Endothelial cell of umbilical vein (primary cell): ENCODE measurements around the gene E2F2. TPM values are rescaled to one million over a fixed set of nuclear protein-coding genes. Genes with fewer than 3 reads are reported as not detected.

Experiments
- BruUV-seq: library from RNA; stranded (reverse); fragments of 400-500 nt; replicated peaks from 2 replicates; lab custom pipeline; 2021; lab: Mats Ljungman, UMichigan
- CTCF ChIA-PET: fragments of 300-600, 350-600 bp; sonication (Branson Sonifier 250); formaldehyde crosslinking; loops from one replicate; lab custom pipeline; 2021; ENCODE audit warnings: antibody characterized with exemption, inconsistent platforms; lab: Charles Lee
- POLR2A ChIA-PET: fragments of 300-600, 350-600 bp; sonication (Branson Sonifier 250); formaldehyde crosslinking; loops from one replicate; lab custom pipeline; 2021; ENCODE audit warnings: antibody characterized with exemption, inconsistent platforms; lab: Charles Lee
- DNase-seq: peaks from one replicate; pipeline ENCODE4 v3.0.0-alpha.2; 2011; ENCODE audit warnings: low read depth, low spot score
- FAIRE-seq: peaks from 2 replicates; lab custom pipeline; 2011; peaks lifted over from hg19 to GRCh38; lab: Jason Lieb, UNC
- H2AFZ ChIP-seq: 2 replicates; pipeline ENCODE4 v1.6.0; 2012; ENCODE audit warnings: low read depth, low read length, control low read depth, inconsistent platforms
- H3K27ac ChIP-seq: 2 replicates; pipeline ENCODE4 v1.5.1; 2011; ENCODE audit warnings: low read depth, mild to moderate bottlenecking, control low read depth, low read length, moderate library complexity; ENCODE audit not compliant: insufficient read depth
- H3K27me3 ChIP-seq, 2 experiments: 2 replicates each; pipeline versions ENCODE4 v1.6.0 to v1.6.1; 2011; ENCODE audit warnings: low read length in 2 of 2, mixed read lengths in 1 of 2; ENCODE audit not compliant: control insufficient read depth in 2 of 2, insufficient read depth in 2 of 2
- H3K36me3 ChIP-seq, 2 experiments: 2 replicates in 1 of 2; 3 replicates in 1 of 2; pipeline ENCODE4 v1.5.1; 2011; ENCODE audit warnings: low read length in 2 of 2, mild to moderate bottlenecking in 1 of 2, moderate library complexity in 1 of 2; ENCODE audit not compliant: control insufficient read depth in 2 of 2, insufficient read depth in 2 of 2; ENCODE audit errors: extremely low read depth in 1 of 2
- H3K4me1 ChIP-seq: 3 replicates; pipeline ENCODE4 v1.5.1; 2011; ENCODE audit warnings: mild to moderate bottlenecking, low read length; ENCODE audit not compliant: control insufficient read depth, insufficient read depth; ENCODE audit errors: extremely low read depth
- H3K4me2 ChIP-seq: 2 replicates; pipeline ENCODE4 v1.6.1; 2011; ENCODE audit warnings: low read length, control low read depth, mixed read lengths; ENCODE audit not compliant: insufficient read depth
- H3K4me3 ChIP-seq, 3 experiments: fragments of 200-600 bp in 1 of 3; sonication (generic), shearing (Covaris generic) in 1 of 3; replicated peaks in 1 of 3; 2 replicates each; pipeline ENCODE4 v1.5.1; 2011 to 2016; ENCODE audit warnings: control low read depth in 3 of 3, low read length in 3 of 3, mild to moderate bottlenecking in 2 of 3, inconsistent platforms in 1 of 3, low read depth in 1 of 3, moderate library complexity in 1 of 3; ENCODE audit not compliant: insufficient read depth in 1 of 3
- H3K79me2 ChIP-seq: 2 replicates; pipeline ENCODE4 v1.6.0; 2012; ENCODE audit warnings: low read length, inconsistent platforms; ENCODE audit not compliant: control insufficient read depth, insufficient read depth
- H3K9ac ChIP-seq: replicated peaks from 2 replicates; pipeline ENCODE3; 2011; ENCODE audit warnings: low read length, control low read depth; ENCODE audit not compliant: insufficient read depth; ENCODE audit errors: extremely low read depth
- H3K9me1 ChIP-seq: replicated peaks from 3 replicates; pipeline ENCODE4 v1.6.0; 2011; ENCODE audit warnings: mild to moderate bottlenecking, low read length; ENCODE audit not compliant: control insufficient read depth, insufficient read depth; ENCODE audit errors: extremely low read depth
- H3K9me3 ChIP-seq: replicated peaks from 2 replicates; pipeline ENCODE4 v1.5.1; 2012; ENCODE audit warnings: low read length, inconsistent platforms; ENCODE audit not compliant: control insufficient read depth, insufficient read depth
- H4K20me1 ChIP-seq: replicated peaks from 2 replicates; pipeline ENCODE3; 2011; ENCODE audit warnings: mild to moderate bottlenecking, low read length; ENCODE audit not compliant: control insufficient read depth, insufficient read depth; ENCODE audit errors: extremely low read depth
- EZH2 ChIP-seq: IDR thresholded peaks from 2 replicates; pipeline ENCODE4 v1.6.1; 2012; ENCODE audit warnings: borderline replicate concordance, low read depth, mild to moderate bottlenecking, moderate library complexity, low read length, inconsistent platforms; ENCODE audit not compliant: severe bottlenecking
- FOS ChIP-seq: IDR thresholded peaks from 2 replicates; pipeline ENCODE4 v1.6.1; 2011; ENCODE audit warnings: mild to moderate bottlenecking, low read length, moderate library complexity, borderline replicate concordance; ENCODE audit not compliant: insufficient read depth
- GATA2 ChIP-seq: IDR thresholded peaks from 2 replicates; pipeline ENCODE4 v1.7.0; 2011; ENCODE audit warnings: low read depth, mild to moderate bottlenecking, moderate library complexity, mixed read lengths, low read length; ENCODE audit not compliant: insufficient read length, insufficient read depth
- JUN ChIP-seq: IDR thresholded peaks from 2 replicates; pipeline ENCODE4 v1.6.1; 2011; ENCODE audit warnings: borderline replicate concordance, low read depth; ENCODE audit not compliant: insufficient read length, insufficient read depth
- MYC ChIP-seq: IDR thresholded peaks from one replicate; pipeline ENCODE4 v1.6.1; 2011; ENCODE audit warnings: mild to moderate bottlenecking, low read depth, low read length
- POLR2A ChIP-seq: IDR thresholded peaks from 2 replicates; pipeline ENCODE4 v1.6.1; 2012; ENCODE audit warnings: low read depth, mild to moderate bottlenecking, control low read depth, low read length
- POLR2AphosphoS5 ChIP-seq: IDR thresholded peaks from 2 replicates; pipeline ENCODE4 v1.6.1; 2012; ENCODE audit warnings: low read depth, mild to moderate bottlenecking, control low read depth, low read length, moderate library complexity; ENCODE audit not compliant: insufficient read depth
- dilution Hi-C: fragments of 300-500 bp; cut with MboI; formaldehyde crosslinking; loops from one replicate; pipeline ENCODE4 v1.15.0; 2019; ENCODE audit warnings: low sequenced_read_pairs; ENCODE audit not compliant: extremely low pct_ligation_motif_present
- intact Hi-C: fragments of 100-400 bp; cut with micrococcal nuclease; formaldehyde crosslinking; loops from one replicate; pipeline ENCODE4 v1.10.0; 2022
- polyA plus RNA-seq, 4 experiments: library from polyadenylated mRNA; depleted of rRNA in 3 of 4; stranded (reverse) in 3 of 4; unstranded in 1 of 4; fragments of >200 nt; gene quantifications; 2 replicates each; pipeline versions ENCODE4 v1.2.1 to v1.2.3, GENCODE V29; 2011 to 2012; ENCODE audit warnings: missing spikeins in 1 of 4
- total RNA-seq: library from RNA; stranded (reverse); gene quantifications from 2 replicates; pipeline ENCODE4 v1.2.3, GENCODE V29; 2021
- TF ChIP-seq, protein P1 (sequence below): IDR thresholded peaks from 2 replicates; pipeline ENCODE4 v1.6.1; 2011; ENCODE audit not compliant: insufficient read depth, insufficient read length
- TF ChIP-seq, protein P2 (sequence below), 2 donors: IDR thresholded peaks; 1 replicate in 1 of 2; 2 replicates in 1 of 2; pipeline ENCODE4 v1.5.1; 2011; ENCODE audit warnings: low read length in 2 of 2, mild to moderate bottlenecking in 2 of 2, moderate library complexity in 2 of 2, control low read depth in 1 of 2, inconsistent platforms in 1 of 2, low read depth in 1 of 2; ENCODE audit not compliant: insufficient read depth in 1 of 2; ENCODE audit errors: extremely low read depth in 1 of 2

Gene E2F2
- total and polyA plus RNA-seq, 2 donors (not counting 3 experiments of a cell fraction or from before 2014, with no cell fraction given), result 1.1 to 5.6 TPM

DNA sequence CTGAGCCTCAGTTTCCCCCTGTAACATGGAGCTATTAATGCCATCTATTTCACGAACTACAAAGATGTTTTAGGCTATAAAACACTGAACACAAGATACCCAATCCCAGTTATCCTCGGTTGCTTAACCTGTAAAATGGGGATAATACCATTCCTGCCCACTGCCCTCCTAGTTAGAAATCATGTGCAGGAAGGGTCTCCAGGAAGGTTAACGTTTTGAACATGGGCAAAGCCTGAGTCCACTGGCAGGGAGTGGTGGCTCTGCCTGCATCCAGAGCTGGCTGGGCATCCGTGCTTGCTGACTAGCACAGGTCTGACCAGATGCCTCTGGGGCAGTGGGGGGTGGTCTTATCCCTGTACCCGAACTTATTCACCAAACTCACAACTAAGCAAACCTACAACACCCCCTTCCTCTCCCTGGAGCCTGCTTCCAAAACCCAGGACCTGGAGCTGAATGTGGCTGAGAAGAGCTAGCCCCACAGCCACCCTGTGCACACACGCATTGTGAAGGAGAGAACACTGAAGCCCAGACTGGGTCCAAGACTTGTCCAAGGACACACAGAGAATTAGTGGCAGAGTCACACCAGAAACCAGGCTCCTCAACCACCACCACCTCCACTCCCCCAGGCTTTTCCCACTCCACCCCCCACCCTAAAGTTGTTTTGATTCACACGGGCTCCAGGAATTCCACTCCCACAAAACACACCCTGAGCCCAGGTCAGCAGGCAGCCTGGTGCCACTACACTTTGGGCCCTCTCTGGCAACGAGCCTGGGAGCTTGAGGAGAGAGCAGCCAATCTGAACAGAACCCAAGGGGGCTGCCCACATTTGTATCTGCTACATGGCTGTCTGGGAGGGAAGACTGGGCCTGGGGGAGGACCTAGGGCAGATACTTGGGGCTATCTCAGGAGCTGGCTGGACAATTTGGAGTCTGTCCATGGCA, 1.6 kb downstream of the E2F2 start:
- ChIA-PET CTCF (interaction anchor here (0.7 to 16.6 kb wide), 6 partner anchors 10 to 108 kb away, joined by 3 to 192 read pairs (median 5); no protein-coding TSS in a partner anchor), POLR2A (no interaction called here)
- Histone ChIP-seq H3K9me3 (no peaks in the 10 kb centered on the region), H4K20me1 (no peaks in the 10 kb centered on the region), H3K4me3 (peak overlapping the region in 1 of 3 experiments; percentile 74), H3K4me1 (peaks cover 35% of the 10 kb centered on the region), H3K27ac (no peak overlapping the region), H3K36me3 (no peaks in the 10 kb centered on the region), H3K27me3 (no peaks in the 10 kb centered on the region), H3K4me2 (peak overlapping the region; percentile 92), H2AFZ (peak overlapping the region; percentile 97), H3K79me2 (peaks cover 12% of the 10 kb centered on the region), H3K9me1 (no peaks in the 10 kb centered on the region), H3K9ac (peak overlapping the region; percentile 43)
- DNase-seq, result no peak
- peak; percentile 54 for FAIRE-seq
- intact Hi-C loops, result loop anchor here (5.0 to 10.0 kb wide), 2 partner anchors 47 to 185 kb away; partner anchors contain the start of genes ASAP3 and HNRNPR
- no peak for TF ChIP-seq FOS
- no peak for TF ChIP-seq EZH2
- no peak for TF ChIP-seq MYC
- no peak for TF ChIP-seq POLR2AphosphoS5
- TF ChIP-seq POLR2A, result no peak
- no peak for TF ChIP-seq GATA2
- TF ChIP-seq, protein P1, sequence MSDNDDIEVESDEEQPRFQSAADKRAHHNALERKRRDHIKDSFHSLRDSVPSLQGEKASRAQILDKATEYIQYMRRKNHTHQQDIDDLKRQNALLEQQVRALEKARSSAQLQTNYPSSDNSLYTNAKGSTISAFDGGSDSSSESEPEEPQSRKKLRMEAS, result no peak
- TF ChIP-seq JUN, result no peak
- TF ChIP-seq, protein P2, sequence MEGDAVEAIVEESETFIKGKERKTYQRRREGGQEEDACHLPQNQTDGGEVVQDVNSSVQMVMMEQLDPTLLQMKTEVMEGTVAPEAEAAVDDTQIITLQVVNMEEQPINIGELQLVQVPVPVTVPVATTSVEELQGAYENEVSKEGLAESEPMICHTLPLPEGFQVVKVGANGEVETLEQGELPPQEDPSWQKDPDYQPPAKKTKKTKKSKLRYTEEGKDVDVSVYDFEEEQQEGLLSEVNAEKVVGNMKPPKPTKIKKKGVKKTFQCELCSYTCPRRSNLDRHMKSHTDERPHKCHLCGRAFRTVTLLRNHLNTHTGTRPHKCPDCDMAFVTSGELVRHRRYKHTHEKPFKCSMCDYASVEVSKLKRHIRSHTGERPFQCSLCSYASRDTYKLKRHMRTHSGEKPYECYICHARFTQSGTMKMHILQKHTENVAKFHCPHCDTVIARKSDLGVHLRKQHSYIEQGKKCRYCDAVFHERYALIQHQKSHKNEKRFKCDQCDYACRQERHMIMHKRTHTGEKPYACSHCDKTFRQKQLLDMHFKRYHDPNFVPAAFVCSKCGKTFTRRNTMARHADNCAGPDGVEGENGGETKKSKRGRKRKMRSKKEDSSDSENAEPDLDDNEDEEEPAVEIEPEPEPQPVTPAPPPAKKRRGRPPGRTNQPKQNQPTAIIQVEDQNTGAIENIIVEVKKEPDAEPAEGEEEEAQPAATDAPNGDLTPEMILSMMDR (IDR thresholded peaks at IDR 0.05; ENCODE audit: extremely low read depth in 1 of 2, insufficient read depth in 1 of 2, low read depth in 1 of 2, low read length in 2 of 2), result no peak
- dilution Hi-C loops, result no loop called here
- no TSS peak for BruUV-seq
